ENCODE data around the gene CDK2AP2.
"Not testable (repeated sequence)": the region's sequence is repeated elsewhere in the genome, so short reads cannot be mapped to it uniquely, and the experiment has no call there.

The CDK2AP2 gene

GRCh38 chr11:67507864-67508485, at the start of gene CDK2AP2:
Gene CDK2AP2 (minus strand): TSS chr11:67508162. CDS start chr11:67508082, 80 bp downstream.
- H3K4me3 ChIP-seq (ENCODE audit: low read depth, low read length): peak within 1 kb of the TSS; percentile 84

- no peak overlapping the region for H3K4me3 ChIP-seq (ENCODE audit: low read depth, low read length)
These were observed 48.3 kb upstream of the CDK2AP2 start for GRCh38 chr11:67556244-67556643.

GRCh38 chr11:67551697-67552096, 43.7 kb upstream of the CDK2AP2 start:
- H3K4me3 ChIP-seq (ENCODE audit: low read depth, low read length): not testable (repeated sequence)

- no peak overlapping the region for H3K4me3 ChIP-seq (ENCODE audit: low read depth, low read length)
These were observed 43.2 kb upstream of the CDK2AP2 start for GRCh38 chr11:67551127-67551526.

GRCh38 chr11:67548555-67549110, 40.7 kb upstream of the CDK2AP2 start:
- no peak overlapping the region for H3K4me3 ChIP-seq (ENCODE audit: low read depth, low read length)

- not testable (repeated sequence) for H3K4me3 ChIP-seq (ENCODE audit: low read depth, low read length)
These were observed 40.1 kb upstream of the CDK2AP2 start for GRCh38 chr11:67548112-67548511.

GRCh38 chr11:67545280-67545679, 37.3 kb upstream of the CDK2AP2 start:
- no peak overlapping the region for H3K4me3 ChIP-seq (ENCODE audit: low read depth, low read length)

GRCh38 chr11:67544616-67545242, 36.8 kb upstream of the CDK2AP2 start:
- no peak overlapping the region for H3K4me3 ChIP-seq (ENCODE audit: low read depth, low read length)

GRCh38 chr11:67543585-67543984, 35.6 kb upstream of the CDK2AP2 start:
- H3K4me3 ChIP-seq (ENCODE audit: low read depth, low read length): no peak overlapping the region

GRCh38 chr11:67542971-67543370, 35.0 kb upstream of the CDK2AP2 start:
- H3K4me3 ChIP-seq (ENCODE audit: low read depth, low read length): no peak overlapping the region

- H3K4me3 ChIP-seq (ENCODE audit: low read depth, low read length): no peak overlapping the region
These were observed 34.2 kb upstream of the CDK2AP2 start for GRCh38 chr11:67542169-67542568.

GRCh38 chr11:67541198-67541597, 33.2 kb upstream of the CDK2AP2 start:
- H3K4me3 ChIP-seq (ENCODE audit: low read depth, low read length): no peak overlapping the region

- no peak overlapping the region for H3K4me3 ChIP-seq (ENCODE audit: low read depth, low read length)
These were observed 31.6 kb upstream of the CDK2AP2 start for GRCh38 chr11:67539550-67539949.

- no peak overlapping the region for H3K4me3 ChIP-seq (ENCODE audit: low read depth, low read length)
These were observed 31.0 kb upstream of the CDK2AP2 start for GRCh38 chr11:67538823-67539505.

GRCh38 chr11:67538306-67538705, 30.3 kb upstream of the CDK2AP2 start:
- H3K4me3 ChIP-seq (ENCODE audit: low read depth, low read length): no peak overlapping the region

- H3K4me3 ChIP-seq (ENCODE audit: low read depth, low read length): no peak overlapping the region
These were observed 27.6 kb upstream of the CDK2AP2 start for GRCh38 chr11:67535561-67535960.

GRCh38 chr11:67534070-67534679, 26.2 kb upstream of the CDK2AP2 start:
- H3K4me3 ChIP-seq (ENCODE audit: low read depth, low read length): no peak overlapping the region

GRCh38 chr11:67532889-67533288, 24.9 kb upstream of the CDK2AP2 start:
- no peak overlapping the region for H3K4me3 ChIP-seq (ENCODE audit: low read depth, low read length)

- no peak overlapping the region for H3K4me3 ChIP-seq (ENCODE audit: low read depth, low read length)
These were observed 22.3 kb upstream of the CDK2AP2 start for GRCh38 chr11:67530282-67530592.

- H3K4me3 ChIP-seq (ENCODE audit: low read depth, low read length): no peak overlapping the region
These were observed 20.4 kb upstream of the CDK2AP2 start for GRCh38 chr11:67528376-67528775.

- H3K4me3 ChIP-seq (ENCODE audit: low read depth, low read length): no peak overlapping the region
These were observed 17.5 kb upstream of the CDK2AP2 start for GRCh38 chr11:67525275-67525976.
